A673 (cell line): Measurements from ENCODE around the gene ZMIZ2. TPM values are rescaled to one million over a fixed set of nuclear protein-coding genes. Genes with fewer than 3 reads are reported as not detected.

Experiments
- BruUV-seq: library from RNA; stranded (reverse); fragments of 400-500 nt; replicated peaks from 2 replicates; lab custom pipeline; 2021; lab: Mats Ljungman, UMichigan
- CTCF ChIA-PET: fragments of 300-600 bp; sonication (Branson Sonifier 250); formaldehyde crosslinking; loops from one replicate; lab custom pipeline; 2022; ENCODE audit warnings: antibody characterized with exemption; lab: Charles Lee
- POLR2A ChIA-PET: fragments of 300-600 bp; sonication (Branson Sonifier 250); formaldehyde crosslinking; loops from one replicate; lab custom pipeline; 2022; ENCODE audit warnings: antibody characterized with exemption; ENCODE audit not compliant: low non-redundant PET; lab: Charles Lee
- DNase-seq: peaks from one replicate; pipeline ENCODE4 v3.0.0-alpha.2; 2015; ENCODE audit warnings: low spot score
- H3K27ac ChIP-seq: fragments of 200-600 bp; sonication (generic); 2 replicates; pipeline ENCODE4 v1.5.1; 2016; ENCODE audit warnings: mixed run types, low read depth, mild to moderate bottlenecking, mixed read lengths, antibody characterized with exemption, low read length; ENCODE audit not compliant: poor library complexity, severe bottlenecking
- H3K27me3 ChIP-seq: fragments of 200-600 bp; sonication (generic); replicated peaks from 2 replicates; pipeline ENCODE4 v1.6.1; 2017; ENCODE audit warnings: mixed run types, low read depth, mild to moderate bottlenecking, mixed read lengths, antibody characterized with exemption, low read length; ENCODE audit not compliant: insufficient read depth, poor library complexity
- H3K36me3 ChIP-seq: fragments of 200-600 bp; sonication (generic); 2 replicates; pipeline ENCODE4 v1.6.1; 2016; ENCODE audit warnings: mixed run types, mild to moderate bottlenecking, mixed read lengths, antibody characterized with exemption, low read length; ENCODE audit not compliant: insufficient read depth, poor library complexity, severe bottlenecking
- H3K4me1 ChIP-seq: fragments of 200-600 bp; sonication (generic); 2 replicates; pipeline ENCODE4 v1.6.1; 2017; ENCODE audit warnings: mixed run types, mild to moderate bottlenecking, mixed read lengths, antibody characterized with exemption, low read length; ENCODE audit not compliant: insufficient read depth, poor library complexity, severe bottlenecking
- H3K4me3 ChIP-seq: fragments of 200-600 bp; sonication (generic); 2 replicates; pipeline ENCODE4 v1.5.1; 2016; ENCODE audit warnings: low read depth, mixed run types, mild to moderate bottlenecking, mixed read lengths, low read length; ENCODE audit not compliant: poor library complexity, severe bottlenecking
- H3K9me3 ChIP-seq: fragments of 200-600 bp; sonication (generic); 2 replicates; pipeline ENCODE4 v1.6.1; 2016; ENCODE audit warnings: mixed run types, low read depth, mild to moderate bottlenecking, mixed read lengths, antibody characterized with exemption, low read length; ENCODE audit not compliant: poor library complexity, severe bottlenecking
- EZH2 ChIP-seq: fragments of 200-600 bp; sonication (generic); IDR thresholded peaks from 2 replicates; pipeline ENCODE4 v1.6.1; 2017; ENCODE audit warnings: borderline replicate concordance, low read depth, mild to moderate bottlenecking, mixed read lengths, antibody characterized with exemption, low read length; ENCODE audit not compliant: poor library complexity, severe bottlenecking
- intact Hi-C: fragments of 100-400 bp; cut with micrococcal nuclease; formaldehyde crosslinking; loops from one replicate; pipeline ENCODE4 v1.10.0; 2022; ENCODE audit not compliant: unreplicated experiment
- total RNA-seq: library from RNA; stranded (reverse); gene quantifications from 2 replicates; pipeline ENCODE4 v1.2.3, GENCODE V29; 2021
- TF ChIP-seq, protein P1 (sequence below): fragments of 300-800, 200-600 bp; sonication (generic); conservative IDR thresholded peaks from 2 replicates; pipeline ENCODE4 v1.5.1; 2017; ENCODE audit warnings: low read depth, mild to moderate bottlenecking, antibody characterized with exemption, low read length, moderate library complexity, mixed read lengths

The ZMIZ2 gene
- total RNA-seq, 1 experiment from 2014 or later = 114 TPM

DNA sequence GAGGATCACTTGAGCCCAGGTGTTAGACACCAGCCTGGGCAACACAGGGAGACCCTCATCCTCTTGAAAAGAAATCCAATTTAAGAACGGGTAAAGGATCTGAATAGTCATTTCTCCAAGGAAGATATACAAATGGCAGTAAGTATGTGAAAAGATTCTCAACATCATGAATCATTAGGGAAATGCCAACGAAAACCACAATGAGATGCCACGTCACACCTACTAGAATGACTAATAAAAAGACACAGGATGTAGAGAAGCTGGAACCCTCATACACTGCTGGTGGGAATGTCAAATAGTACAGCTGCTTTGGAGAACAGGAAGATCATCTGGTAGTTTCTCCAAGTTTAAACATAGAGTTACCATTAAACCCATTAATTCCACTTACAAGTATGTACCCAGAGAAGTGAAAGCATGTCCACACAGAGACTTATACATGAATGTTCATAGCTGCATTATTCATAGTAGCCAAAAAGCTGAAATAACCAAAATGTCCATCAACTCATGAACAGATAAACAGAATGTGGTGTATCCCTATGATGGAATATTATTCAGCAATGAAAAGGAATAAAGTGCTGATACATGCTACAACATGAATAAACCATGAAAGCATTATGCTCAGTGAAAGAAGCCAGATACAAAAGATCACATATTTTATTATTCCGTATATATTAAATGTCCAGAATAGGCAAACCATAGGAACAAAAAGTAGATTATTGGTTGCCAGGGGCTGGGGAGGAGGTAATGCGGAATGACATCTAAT, 13.1 kb upstream of the ZMIZ2 start:
- intact Hi-C loops = no loop called here
- Histone ChIP-seq H3K27me3 (no peaks in the 10 kb centered on the region), H3K9me3 (no peaks in the 10 kb centered on the region), H3K4me3 (no peak overlapping the region), H3K27ac (no peak overlapping the region), H3K4me1 (no peaks in the 10 kb centered on the region), H3K36me3 (no peaks in the 10 kb centered on the region)
- CTCF ChIA-PET = interaction anchor here (0.6 kb wide), 1 partner anchor 716 kb away, joined by 3 read pairs; no protein-coding TSS in a partner anchor
- BruUV-seq = no TSS peak
- no peak for TF ChIP-seq EZH2
- TF ChIP-seq, protein P1, sequence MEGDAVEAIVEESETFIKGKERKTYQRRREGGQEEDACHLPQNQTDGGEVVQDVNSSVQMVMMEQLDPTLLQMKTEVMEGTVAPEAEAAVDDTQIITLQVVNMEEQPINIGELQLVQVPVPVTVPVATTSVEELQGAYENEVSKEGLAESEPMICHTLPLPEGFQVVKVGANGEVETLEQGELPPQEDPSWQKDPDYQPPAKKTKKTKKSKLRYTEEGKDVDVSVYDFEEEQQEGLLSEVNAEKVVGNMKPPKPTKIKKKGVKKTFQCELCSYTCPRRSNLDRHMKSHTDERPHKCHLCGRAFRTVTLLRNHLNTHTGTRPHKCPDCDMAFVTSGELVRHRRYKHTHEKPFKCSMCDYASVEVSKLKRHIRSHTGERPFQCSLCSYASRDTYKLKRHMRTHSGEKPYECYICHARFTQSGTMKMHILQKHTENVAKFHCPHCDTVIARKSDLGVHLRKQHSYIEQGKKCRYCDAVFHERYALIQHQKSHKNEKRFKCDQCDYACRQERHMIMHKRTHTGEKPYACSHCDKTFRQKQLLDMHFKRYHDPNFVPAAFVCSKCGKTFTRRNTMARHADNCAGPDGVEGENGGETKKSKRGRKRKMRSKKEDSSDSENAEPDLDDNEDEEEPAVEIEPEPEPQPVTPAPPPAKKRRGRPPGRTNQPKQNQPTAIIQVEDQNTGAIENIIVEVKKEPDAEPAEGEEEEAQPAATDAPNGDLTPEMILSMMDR = no peak
- peak; percentile 74 for DNase-seq
- POLR2A ChIA-PET = no interaction called here

- no peak overlapping the region for H3K27ac ChIP-seq
- DNase-seq = no peak
- no peaks in the 10 kb centered on the region for H3K9me3 ChIP-seq
- POLR2A ChIA-PET = no interaction called here
- H3K4me3 ChIP-seq = no peak overlapping the region
- no TSS peak for BruUV-seq
- intact Hi-C loops = no loop called here
- no peak for TF ChIP-seq EZH2
- TF ChIP-seq, protein P1 = no peak
- CTCF ChIA-PET = no interaction called here
- no peaks in the 10 kb centered on the region for H3K27me3 ChIP-seq
- no peaks in the 10 kb centered on the region for H3K36me3 ChIP-seq
- H3K4me1 ChIP-seq = no peaks in the 10 kb centered on the region
Observed at GRCh38 chr7:44736896-44737295, 11.8 kb upstream of the ZMIZ2 start.

GRCh38 chr7:44738051-44738723, 10.5 kb upstream of the ZMIZ2 start:
- no peaks in the 10 kb centered on the region for H3K27me3 ChIP-seq
- no peak overlapping the region for H3K27ac ChIP-seq
- ChIA-PET POLR2A (interaction anchor here (0.6 kb wide), 2 partner anchors 112 to 215 kb away, joined by 5 to 11 read pairs; no protein-coding TSS in a partner anchor), CTCF (no interaction called here)
- H3K9me3 ChIP-seq = no peaks in the 10 kb centered on the region
- TF ChIP-seq EZH2 = no peak
- TF ChIP-seq, protein P1 = no peak
- H3K36me3 ChIP-seq = no peaks in the 10 kb centered on the region
- no peak for DNase-seq
- no TSS peak for BruUV-seq
- no peak overlapping the region for H3K4me3 ChIP-seq
- no peaks in the 10 kb centered on the region for H3K4me1 ChIP-seq
- intact Hi-C loops = no loop called here
